Hepatocyte (in vitro differentiated cells): ENCODE data around the gene RIC8A.
"Not testable (repeated sequence)": the region's sequence is repeated elsewhere in the genome, so short reads cannot be mapped to it uniquely, and the experiment has no call there.

ENCODE experiments used
- CTCF ChIP-seq: fragments of 200-600 bp; sonication (generic); IDR thresholded peaks from 2 replicates; pipeline ENCODE4 v1.5.1; 2016; ENCODE audit warnings: antibody characterized with exemption, mild to moderate bottlenecking; ENCODE audit not compliant: poor library complexity
- EZH2 ChIP-seq: fragments of 200-600 bp; sonication (generic); IDR thresholded peaks from 2 replicates; pipeline ENCODE4 v1.6.1; 2016; ENCODE audit warnings: antibody characterized with exemption, mild to moderate bottlenecking, borderline replicate concordance
- EZH2phosphoT487 ChIP-seq: fragments of 200-600 bp; sonication (generic); IDR thresholded peaks from one replicate; pipeline ENCODE4 v1.6.1; 2018; ENCODE audit warnings: antibody characterized with exemption, mild to moderate bottlenecking, low read depth, moderate library complexity; ENCODE audit not compliant: unreplicated experiment, severe bottlenecking

DNA sequence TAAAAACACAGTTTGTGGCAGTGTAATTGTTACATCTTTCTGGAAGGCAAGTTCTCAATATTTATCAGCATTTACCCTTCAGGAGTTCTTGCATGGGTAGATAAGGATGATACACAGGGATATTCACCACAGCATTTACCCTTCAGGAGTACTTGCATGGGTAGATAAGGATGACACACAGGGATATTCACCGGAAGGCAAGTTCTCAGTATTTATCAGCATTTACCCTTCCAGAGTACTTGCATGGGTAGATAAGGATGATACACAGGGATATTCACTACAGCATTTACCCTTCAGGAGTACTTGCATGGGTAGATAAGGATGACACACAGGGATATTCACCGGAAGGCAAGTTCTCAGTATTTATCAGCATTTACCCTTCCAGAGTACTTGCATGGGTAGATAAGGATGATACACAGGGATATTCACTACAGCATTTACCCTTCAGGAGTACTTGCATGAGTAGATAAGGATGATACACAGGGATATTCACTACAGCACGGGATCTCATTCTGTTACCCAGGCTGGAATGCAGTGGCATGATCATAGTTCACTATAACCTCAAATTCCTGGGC, 13.2 kb downstream of the RIC8A start:
- TF ChIP-seq CTCF, EZH2, EZH2phosphoT487: not testable (repeated sequence)
